PC-3 (cell line): ENCODE measurements around the gene PIK3R5. TPM values are rescaled to one million over a fixed set of nuclear protein-coding genes. Genes with fewer than 3 reads are reported as not detected.

ENCODE experiments used
- ATAC-seq: fragments of 200-7000 bp; cut with Tn5 transposase; 2 replicates; pipeline ENCODE4 v1.9.1; 2020; ENCODE audit warnings: mild to moderate bottlenecking, moderate library complexity
- BruUV-seq: library from RNA; stranded (reverse); fragments of 400-500 nt; replicated peaks from 2 replicates; lab custom pipeline; 2021; lab: Mats Ljungman, UMichigan
- CTCF ChIA-PET: fragments of 300-600 bp; sonication (Branson Sonifier 250); formaldehyde crosslinking; loops from one replicate; lab custom pipeline; 2022; ENCODE audit warnings: antibody characterized with exemption; lab: Charles Lee
- POLR2A ChIA-PET: fragments of 300-600 bp; sonication (Branson Sonifier 250); formaldehyde crosslinking; loops from one replicate; lab custom pipeline; 2022; ENCODE audit warnings: antibody characterized with exemption; ENCODE audit not compliant: unreplicated experiment; lab: Charles Lee
- DNase-seq: peaks from one replicate; pipeline ENCODE4 v3.0.0-alpha.2; 2015
- H2AFZ ChIP-seq: fragments of 300-600 bp; sonication (generic); 2 replicates; pipeline ENCODE4 v1.6.0; 2016; ENCODE audit warnings: antibody characterized with exemption, low read length
- H3F3A ChIP-seq: fragments of 300-600 bp; sonication (generic); one replicate; pipeline ENCODE4 v1.6.0; 2017; ENCODE audit warnings: antibody characterized with exemption, low read length, control low read depth, mild to moderate bottlenecking; ENCODE audit not compliant: unreplicated experiment
- H3K27ac ChIP-seq: fragments of 300-600 bp; sonication (generic); 2 replicates; pipeline ENCODE4 v1.5.1; 2016; ENCODE audit warnings: mild to moderate bottlenecking, low read length
- H3K27me3 ChIP-seq: fragments of 300-600 bp; sonication (generic); 2 replicates; pipeline ENCODE4 v1.6.1; 2016; ENCODE audit warnings: low read length, mixed read lengths
- H3K36me3 ChIP-seq: fragments of 300-600 bp; sonication (generic); 2 replicates; pipeline ENCODE4 v1.6.1; 2016; ENCODE audit warnings: low read depth, mixed run types, low read length, mixed read lengths
- H3K4me1 ChIP-seq: fragments of 300-600 bp; sonication (generic); 2 replicates; pipeline ENCODE4 v1.5.1; 2016; ENCODE audit warnings: low read length; ENCODE audit not compliant: insufficient read depth
- H3K4me2 ChIP-seq: fragments of 300-600 bp; sonication (generic); 2 replicates; pipeline ENCODE4 v1.6.0; 2016; ENCODE audit warnings: low read length
- H3K4me3 ChIP-seq: fragments of 300-600 bp; sonication (generic); 2 replicates; pipeline ENCODE4 v1.5.1; 2016; ENCODE audit warnings: mild to moderate bottlenecking, low read length, mixed read lengths
- H3K79me2 ChIP-seq: fragments of 300-600 bp; sonication (generic); 2 replicates; pipeline ENCODE4 v1.6.1; 2017; ENCODE audit warnings: low read length, mixed read lengths
- H3K9ac ChIP-seq: fragments of 300-600 bp; sonication (generic); 2 replicates; pipeline ENCODE4 v1.6.0; 2016; ENCODE audit warnings: mild to moderate bottlenecking, low read length
- H3K9me2 ChIP-seq: fragments of 300-600 bp; sonication (generic); replicated peaks from 2 replicates; pipeline ENCODE4 v1.6.1; 2016; ENCODE audit warnings: mixed run types, low read length, mixed read lengths
- H3K9me3 ChIP-seq: fragments of 300-600 bp; sonication (generic); 2 replicates; pipeline ENCODE4 v1.6.1; 2016; ENCODE audit warnings: low read length, mixed read lengths
- H4K20me1 ChIP-seq: fragments of 300-600 bp; sonication (generic); 2 replicates; pipeline ENCODE4 v1.6.1; 2016; ENCODE audit warnings: low read length, mixed read lengths
- EZH2 ChIP-seq: fragments of 300-600 bp; sonication (generic); IDR thresholded peaks from one replicate; pipeline ENCODE4 v1.6.1; 2017; ENCODE audit warnings: antibody characterized with exemption, mild to moderate bottlenecking, low read length; ENCODE audit not compliant: unreplicated experiment
- EZH2phosphoT487 ChIP-seq: fragments of 300-600 bp; sonication (generic); IDR thresholded peaks from 2 replicates; pipeline ENCODE4 v1.6.1; 2018; ENCODE audit warnings: mild to moderate bottlenecking, antibody characterized with exemption, low read length, borderline replicate concordance
- intact Hi-C: fragments of 100-400 bp; cut with micrococcal nuclease; formaldehyde crosslinking; loops from 2 replicates; pipeline ENCODE4 v1.9.0; 2023
- total RNA-seq: library from RNA; depleted of rRNA; stranded (reverse); fragments of >200 nt; gene quantifications from 2 replicates; pipeline ENCODE4 v1.2.3, GENCODE V29; 2014
- TF ChIP-seq, protein P1 (sequence below): fragments of 300-600 bp; sonication (generic); conservative IDR thresholded peaks from 2 replicates; pipeline ENCODE4 v1.5.1; 2017; ENCODE audit warnings: antibody characterized with exemption, low read depth, mild to moderate bottlenecking, low read length

Gene PIK3R5
- total RNA-seq, 1 experiment from 2014 or later = not detected

DNA sequence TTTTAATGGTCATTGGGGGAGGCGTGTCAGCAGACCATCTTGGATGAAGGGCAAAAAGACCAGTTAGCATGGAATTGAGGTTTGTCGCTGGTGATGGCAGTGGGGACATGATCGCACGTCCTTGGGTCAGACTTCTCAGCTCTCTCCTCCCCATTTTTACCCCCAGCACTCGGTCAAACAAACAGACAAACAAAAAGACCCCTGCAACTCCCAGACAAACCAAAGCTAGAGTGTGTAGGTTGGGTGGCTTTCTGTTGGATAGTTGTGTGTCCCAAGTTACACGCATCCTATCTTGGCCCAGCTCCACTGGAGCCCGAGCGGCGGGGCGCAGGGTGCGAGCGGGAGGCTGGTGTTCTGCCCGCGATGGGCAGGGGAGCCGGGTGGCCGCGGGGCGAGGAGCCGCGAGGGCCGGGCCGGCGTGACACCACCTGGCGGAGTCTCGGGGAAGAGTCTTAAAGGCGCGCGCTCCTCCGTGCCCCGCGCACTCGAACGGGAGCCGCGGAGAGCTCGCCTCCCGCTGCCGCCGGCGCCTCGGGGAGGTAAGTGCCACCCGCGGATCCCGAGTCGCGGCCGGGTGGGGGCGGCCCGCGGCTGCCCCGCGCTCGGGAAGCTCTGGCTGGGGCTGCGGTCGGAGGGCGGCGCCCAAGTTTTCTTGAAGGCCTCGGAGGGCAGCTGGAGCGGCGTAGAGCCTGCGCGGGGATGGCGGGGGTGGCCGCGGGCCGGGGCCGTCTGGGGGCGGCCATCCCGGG lies 37.3 kb upstream of the PIK3R5 start:
- H3K9me2 ChIP-seq = no peaks in the 10 kb centered on the region
- H3K36me3 ChIP-seq = no peaks in the 10 kb centered on the region; the same call in 1 of the 2 replicates
- H2AFZ ChIP-seq = no peak overlapping the region
- H3K27ac ChIP-seq = no peak overlapping the region
- POLR2A ChIA-PET = no interaction called here
- no peaks in the 10 kb centered on the region for H4K20me1 ChIP-seq
- H3K4me3 ChIP-seq = no peak overlapping the region
- TF ChIP-seq EZH2 = no peak
- CTCF ChIA-PET = no interaction called here
- no peak overlapping the region for H3K4me2 ChIP-seq
- intact Hi-C loops = no loop called here
- H3K79me2 ChIP-seq = no peaks in the 10 kb centered on the region
- no TSS peak for BruUV-seq
- H3K9ac ChIP-seq = no peak overlapping the region
- H3K9me3 ChIP-seq = no peaks in the 10 kb centered on the region
- DNase-seq (no peak), ATAC-seq (no peak)
- H3K27me3 ChIP-seq = no peaks in the 10 kb centered on the region
- H3K4me1 ChIP-seq = no peaks in the 10 kb centered on the region
- H3F3A ChIP-seq = no peaks in the 10 kb centered on the region

DNA sequence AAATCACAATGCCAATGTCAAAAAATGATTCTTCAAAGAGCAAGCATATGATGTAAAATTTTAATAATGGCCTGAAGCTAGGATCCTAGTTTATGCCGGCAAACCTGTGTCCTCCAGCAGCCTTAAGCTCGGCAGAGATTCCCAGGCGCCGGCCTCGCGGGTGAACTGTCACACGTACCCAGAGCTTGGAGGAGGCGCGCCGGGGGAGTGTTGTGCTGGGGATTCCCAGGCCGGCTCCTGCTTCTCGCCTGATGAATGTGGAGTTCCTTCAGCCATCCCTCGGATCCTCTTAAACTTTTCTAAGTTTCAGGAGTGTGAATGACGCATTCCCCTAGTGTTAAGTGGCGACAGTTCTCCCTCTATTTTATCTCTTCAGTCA lies 36.7 kb upstream of the PIK3R5 start:
- H3K4me1 ChIP-seq = no peaks in the 10 kb centered on the region
- H3K9ac ChIP-seq = no peak overlapping the region
- no peak for DNase-seq
- no TSS peak for BruUV-seq
- TF ChIP-seq, protein P1, sequence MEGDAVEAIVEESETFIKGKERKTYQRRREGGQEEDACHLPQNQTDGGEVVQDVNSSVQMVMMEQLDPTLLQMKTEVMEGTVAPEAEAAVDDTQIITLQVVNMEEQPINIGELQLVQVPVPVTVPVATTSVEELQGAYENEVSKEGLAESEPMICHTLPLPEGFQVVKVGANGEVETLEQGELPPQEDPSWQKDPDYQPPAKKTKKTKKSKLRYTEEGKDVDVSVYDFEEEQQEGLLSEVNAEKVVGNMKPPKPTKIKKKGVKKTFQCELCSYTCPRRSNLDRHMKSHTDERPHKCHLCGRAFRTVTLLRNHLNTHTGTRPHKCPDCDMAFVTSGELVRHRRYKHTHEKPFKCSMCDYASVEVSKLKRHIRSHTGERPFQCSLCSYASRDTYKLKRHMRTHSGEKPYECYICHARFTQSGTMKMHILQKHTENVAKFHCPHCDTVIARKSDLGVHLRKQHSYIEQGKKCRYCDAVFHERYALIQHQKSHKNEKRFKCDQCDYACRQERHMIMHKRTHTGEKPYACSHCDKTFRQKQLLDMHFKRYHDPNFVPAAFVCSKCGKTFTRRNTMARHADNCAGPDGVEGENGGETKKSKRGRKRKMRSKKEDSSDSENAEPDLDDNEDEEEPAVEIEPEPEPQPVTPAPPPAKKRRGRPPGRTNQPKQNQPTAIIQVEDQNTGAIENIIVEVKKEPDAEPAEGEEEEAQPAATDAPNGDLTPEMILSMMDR = no peak
- no peak for TF ChIP-seq EZH2
- no peak for TF ChIP-seq EZH2phosphoT487
- no peaks in the 10 kb centered on the region for H4K20me1 ChIP-seq
- no peaks in the 10 kb centered on the region for H3K9me2 ChIP-seq
- no peaks in the 10 kb centered on the region; the same call in 1 of the 2 replicates for H3K36me3 ChIP-seq
- H3K4me2 ChIP-seq = no peak overlapping the region
- no peaks in the 10 kb centered on the region for H3K9me3 ChIP-seq
- no peaks in the 10 kb centered on the region for H3K79me2 ChIP-seq
- POLR2A ChIA-PET = no interaction called here
- ATAC-seq = no peak
- H3K27me3 ChIP-seq = no peaks in the 10 kb centered on the region
- CTCF ChIA-PET = no interaction called here
- no peak overlapping the region for H3K4me3 ChIP-seq
- intact Hi-C loops = no loop called here
- H3F3A ChIP-seq = no peaks in the 10 kb centered on the region
- no peak overlapping the region for H3K27ac ChIP-seq
- no peak overlapping the region for H2AFZ ChIP-seq

DNA sequence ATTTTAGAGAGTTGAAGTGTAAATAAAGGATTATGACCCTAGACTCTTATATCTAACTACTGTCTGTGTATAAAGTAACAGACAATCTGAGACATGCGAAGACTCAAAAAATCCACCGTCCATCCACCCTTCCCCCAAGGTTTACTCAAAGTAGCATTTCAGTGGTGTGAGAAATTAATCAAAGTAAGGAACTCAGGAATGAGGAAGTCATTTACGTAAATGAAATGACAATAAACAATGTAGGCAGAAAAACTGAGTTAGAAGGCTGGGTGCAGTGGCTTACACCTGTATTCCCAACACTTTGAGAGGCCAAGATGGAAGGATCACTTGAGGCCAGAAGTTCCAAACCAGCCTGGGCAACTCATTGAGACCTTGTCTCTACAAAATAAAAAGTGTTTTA lies 36.1 kb upstream of the PIK3R5 start:
- ChIA-PET POLR2A (no interaction called here), CTCF (no interaction called here)
- TF ChIP-seq, protein P1 = no peak
- TF ChIP-seq EZH2phosphoT487 (no peak), EZH2 (no peak)
- no peaks in the 10 kb centered on the region for H3F3A ChIP-seq
- BruUV-seq = no TSS peak
- H3K36me3 ChIP-seq = no peaks in the 10 kb centered on the region; the same call in 1 of the 2 replicates
- H3K27ac ChIP-seq = no peak overlapping the region
- no peaks in the 10 kb centered on the region for H3K79me2 ChIP-seq
- H4K20me1 ChIP-seq = no peaks in the 10 kb centered on the region
- H3K9me3 ChIP-seq = no peaks in the 10 kb centered on the region
- no peak overlapping the region for H3K4me2 ChIP-seq
- H3K4me3 ChIP-seq = no peak overlapping the region
- H3K9me2 ChIP-seq = no peaks in the 10 kb centered on the region
- H2AFZ ChIP-seq = no peak overlapping the region
- ATAC-seq (no peak), DNase-seq (no peak)
- no peaks in the 10 kb centered on the region for H3K27me3 ChIP-seq
- no peaks in the 10 kb centered on the region for H3K4me1 ChIP-seq
- intact Hi-C loops = no loop called here
- no peak overlapping the region for H3K9ac ChIP-seq
